Measurements from ENCODE around the gene NRXN3.

NRXN3 gene

GRCh38 chr14:78785265-78785664, 615.1 kb downstream of the NRXN3 start:
- DNase-seq (ENCODE audit: extremely low read depth in 1 of 2, low read depth in 1 of 2) = no peak

- no peak for DNase-seq (ENCODE audit: extremely low read depth in 1 of 2, low read depth in 1 of 2)
Measured at GRCh38 chr14:78788467-78789360, 618.5 kb downstream of the NRXN3 start.

GRCh38 chr14:78790271-78790670, 620.1 kb downstream of the NRXN3 start:
- DNase-seq (ENCODE audit: extremely low read depth in 1 of 2, low read depth in 1 of 2) = no peak

GRCh38 chr14:78798757-78799156, 628.6 kb downstream of the NRXN3 start:
- no peak for DNase-seq (ENCODE audit: extremely low read depth in 1 of 2, low read depth in 1 of 2)

GRCh38 chr14:78805570-78805969, 635.4 kb downstream of the NRXN3 start:
- no peak for DNase-seq (ENCODE audit: extremely low read depth in 1 of 2, low read depth in 1 of 2)

- DNase-seq (ENCODE audit: extremely low read depth in 1 of 2, low read depth in 1 of 2) = no peak
Measured at GRCh38 chr14:78823035-78823434, 652.9 kb downstream of the NRXN3 start.

- DNase-seq (ENCODE audit: extremely low read depth in 1 of 2, low read depth in 1 of 2) = no peak
Measured at GRCh38 chr14:78823516-78823915, 653.3 kb downstream of the NRXN3 start.

GRCh38 chr14:78829274-78829673, 659.1 kb downstream of the NRXN3 start:
- no peak for DNase-seq (ENCODE audit: extremely low read depth in 1 of 2, low read depth in 1 of 2)

GRCh38 chr14:78834766-78835451, 664.7 kb downstream of the NRXN3 start:
- DNase-seq (ENCODE audit: extremely low read depth in 1 of 2, low read depth in 1 of 2) = no peak

- DNase-seq (ENCODE audit: extremely low read depth in 1 of 2, low read depth in 1 of 2) = no peak
Measured at GRCh38 chr14:78835909-78836308, 665.7 kb downstream of the NRXN3 start.

- DNase-seq (ENCODE audit: extremely low read depth in 1 of 2, low read depth in 1 of 2) = no peak
Measured at GRCh38 chr14:78836777-78837176, 666.6 kb downstream of the NRXN3 start.

- DNase-seq (ENCODE audit: extremely low read depth in 1 of 2, low read depth in 1 of 2) = no peak
Measured at GRCh38 chr14:78838959-78839358, 668.8 kb downstream of the NRXN3 start.

GRCh38 chr14:78840898-78841297, 670.7 kb downstream of the NRXN3 start:
- DNase-seq (ENCODE audit: extremely low read depth in 1 of 2, low read depth in 1 of 2) = no peak

GRCh38 chr14:78847801-78848200, 677.6 kb downstream of the NRXN3 start:
- no peak for DNase-seq (ENCODE audit: extremely low read depth in 1 of 2, low read depth in 1 of 2)

GRCh38 chr14:78848234-78848820, 678.2 kb downstream of the NRXN3 start:
- no peak for DNase-seq (ENCODE audit: extremely low read depth in 1 of 2, low read depth in 1 of 2)

- DNase-seq (ENCODE audit: extremely low read depth in 1 of 2, low read depth in 1 of 2) = no peak
Measured at GRCh38 chr14:78849952-78850351, 679.8 kb downstream of the NRXN3 start.

- no peak for DNase-seq (ENCODE audit: extremely low read depth in 1 of 2, low read depth in 1 of 2)
Measured at GRCh38 chr14:78851189-78851588, 681.0 kb downstream of the NRXN3 start.

GRCh38 chr14:78852040-78852439, 681.9 kb downstream of the NRXN3 start:
- no peak for DNase-seq (ENCODE audit: extremely low read depth in 1 of 2, low read depth in 1 of 2)

- DNase-seq (ENCODE audit: extremely low read depth in 1 of 2, low read depth in 1 of 2) = no peak
Measured at GRCh38 chr14:78857974-78858373, 687.8 kb downstream of the NRXN3 start.

- no peak for DNase-seq (ENCODE audit: extremely low read depth in 1 of 2, low read depth in 1 of 2)
Measured at GRCh38 chr14:78863143-78863542, 693.0 kb downstream of the NRXN3 start.

GRCh38 chr14:78872837-78873236, 702.7 kb downstream of the NRXN3 start:
- DNase-seq (ENCODE audit: extremely low read depth in 1 of 2, low read depth in 1 of 2) = no peak

- DNase-seq (ENCODE audit: extremely low read depth in 1 of 2, low read depth in 1 of 2) = no peak
Measured at GRCh38 chr14:78873581-78873980, 703.4 kb downstream of the NRXN3 start.
